Body of pancreas (tissue), 4 donors: ENCODE results near the gene SPC25.
"Not testable (repeated sequence)": the region's sequence is repeated elsewhere in the genome, so short reads cannot be mapped to it uniquely, and the experiment has no call there.

Source experiments
- CTCF ChIP-seq, 7 experiments: fragments of 450-650 bp in 4 of 7; fragments of 200-600 bp in 3 of 7; sonication (generic) in 3 of 7; IDR thresholded peaks; one replicate each; pipeline ENCODE4 v1.5.1; 2016 to 2019; ENCODE audit warnings: antibody characterized with exemption in 7 of 7
- POLR2A ChIP-seq, 3 donors: fragments of 450-650 bp; IDR thresholded peaks; one replicate each; pipeline ENCODE4 v1.6.1; 2016; ENCODE audit warnings: antibody characterized with exemption in 3 of 3, mild to moderate bottlenecking in 2 of 3

GRCh38 chr2:168870369-168870768 is 19.9 kb downstream of the SPC25 start:
- not testable (repeated sequence) for TF ChIP-seq CTCF, POLR2A (IDR thresholded peaks at IDR 0.05)
